HTERT RPE-1 (cell line): Measurements from ENCODE around the gene IMPG1.

Source experiments
- in situ Hi-C: fragments of 300-500 bp; cut with MboI; formaldehyde crosslinking; loops from 4 replicates; pipeline ENCODE4 v1.14.3; 2020; ENCODE audit warnings: low sequenced_read_pairs

The IMPG1 gene

GRCh38 chr6:76072562-76072961, at the start of gene IMPG1:
Gene IMPG1, minus strand, starts transcription at chr6:76072662. Its CDS starts 174 bp downstream, at chr6:76072488.
- in situ Hi-C loops: no loop called here

- in situ Hi-C loops: no loop called here
These were observed 47.8 kb upstream of the IMPG1 start for GRCh38 chr6:76120302-76120701.

- in situ Hi-C loops: no loop called here
These were observed 819 bp upstream of the IMPG1 start for GRCh38 chr6:76073281-76073680.

- in situ Hi-C loops: no loop called here
These were observed 15.0 kb downstream of the IMPG1 start for GRCh38 chr6:76057469-76057868.

GRCh38 chr6:76052314-76052713, 20.1 kb downstream of the IMPG1 start:
- in situ Hi-C loops: no loop called here

- in situ Hi-C loops: no loop called here
These were observed 28.8 kb downstream of the IMPG1 start for GRCh38 chr6:76043690-76044089.

GRCh38 chr6:76035713-76036112, 36.7 kb downstream of the IMPG1 start:
- in situ Hi-C loops: no loop called here

GRCh38 chr6:76026101-76026500, 46.4 kb downstream of the IMPG1 start:
- in situ Hi-C loops: no loop called here

- in situ Hi-C loops: no loop called here
These were observed 57.6 kb downstream of the IMPG1 start for GRCh38 chr6:76014626-76015530.

GRCh38 chr6:76004202-76004601, 68.3 kb downstream of the IMPG1 start:
- in situ Hi-C loops: no loop called here

- in situ Hi-C loops: no loop called here
These were observed 68.8 kb downstream of the IMPG1 start for GRCh38 chr6:76003686-76004085.

- in situ Hi-C loops: no loop called here
These were observed 69.3 kb downstream of the IMPG1 start for GRCh38 chr6:76003113-76003512.

GRCh38 chr6:76000629-76001028, 71.8 kb downstream of the IMPG1 start:
- in situ Hi-C loops: no loop called here

GRCh38 chr6:75997696-75998095, 74.8 kb downstream of the IMPG1 start:
- in situ Hi-C loops: no loop called here

GRCh38 chr6:75993236-75994162, 79.0 kb downstream of the IMPG1 start:
- in situ Hi-C loops: no loop called here

GRCh38 chr6:75991941-75992340, 80.5 kb downstream of the IMPG1 start:
- in situ Hi-C loops: no loop called here

- in situ Hi-C loops: no loop called here
These were observed 85.5 kb downstream of the IMPG1 start for GRCh38 chr6:75986935-75987334.

GRCh38 chr6:75975904-75976303, 96.6 kb downstream of the IMPG1 start:
- in situ Hi-C loops: no loop called here

- in situ Hi-C loops: no loop called here
These were observed 102.4 kb downstream of the IMPG1 start for GRCh38 chr6:75970093-75970492.

GRCh38 chr6:75968143-75968542, 104.3 kb downstream of the IMPG1 start:
- in situ Hi-C loops: no loop called here

GRCh38 chr6:75963569-75963968, 108.9 kb downstream of the IMPG1 start:
- in situ Hi-C loops: no loop called here

GRCh38 chr6:75952128-75952527, 120.3 kb downstream of the IMPG1 start:
- in situ Hi-C loops: no loop called here
